ENCODE data around the gene CDH2.

DNA sequence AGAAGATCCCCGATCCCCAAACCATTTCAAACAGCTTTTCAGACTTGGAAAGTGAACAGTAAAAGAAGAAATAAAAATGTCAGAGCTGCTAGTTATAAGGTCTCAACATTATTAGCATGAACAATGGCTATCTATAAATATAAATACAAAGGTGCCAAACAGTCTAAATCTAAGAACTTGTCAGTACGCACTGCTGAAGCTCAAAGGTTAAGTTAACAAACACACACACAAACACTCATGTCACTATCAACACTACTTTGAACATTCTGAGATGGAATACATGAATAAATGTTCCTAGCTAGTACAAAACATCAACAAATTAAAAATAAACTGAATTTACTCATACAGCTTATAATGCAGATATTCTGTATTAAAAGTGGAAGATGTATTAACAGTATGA lies 108.7 kb downstream of the CDH2 start:
- TF ChIP-seq CTCF (conservative IDR thresholded peaks at IDR 0.05; ENCODE audit: low read depth, low read length): no peak
- no peak for TF ChIP-seq EZH2 (IDR thresholded peaks at IDR 0.05; ENCODE audit: borderline replicate concordance, low read depth, low read length, poor library complexity, severe bottlenecking)

All from A673 (cell line).